GM12892 (cell line): ENCODE data around the gene ZEB2.

Experiments used
- POLR2A ChIP-seq: IDR thresholded peaks from 2 replicates; pipeline ENCODE4 v1.6.1; 2011; ENCODE audit warnings: low read depth, low read length, control low read depth
- POLR2AphosphoS5 ChIP-seq: IDR thresholded peaks from 2 replicates; pipeline ENCODE4 v1.6.1; 2011; ENCODE audit warnings: low read depth, low read length, control low read depth

GRCh38 chr2:144530596-144530995 lies 10.7 kb upstream of the ZEB2 start:
- TF ChIP-seq POLR2A (no peak), POLR2AphosphoS5 (no peak)
